Keratinocyte (primary cell): ENCODE measurements around the gene NTN1.
"Not testable (repeated sequence)": the region's sequence is repeated elsewhere in the genome, so short reads cannot be mapped to it uniquely, and the experiment has no call there.

Experiments
- EZH2 ChIP-seq: IDR thresholded peaks from one replicate; pipeline ENCODE4 v1.6.1; 2012; ENCODE audit warnings: inconsistent platforms, mild to moderate bottlenecking, low read length, moderate library complexity
- TF ChIP-seq, protein P1 (sequence below), 3 experiments: IDR thresholded peaks in 1 of 3; conservative IDR thresholded peaks in 1 of 3; optimal IDR thresholded peaks in 1 of 3; 2 replicates in 2 of 3; 3 replicates in 1 of 3; pipeline versions ENCODE3 to v1.5.1; 2011; ENCODE audit warnings: low read length in 3 of 3, mild to moderate bottlenecking in 3 of 3, moderate library complexity in 2 of 3, control low read depth in 1 of 3, inconsistent platforms in 1 of 3; ENCODE audit not compliant: insufficient read depth in 2 of 3; ENCODE audit errors: extremely low read depth in 1 of 3

DNA sequence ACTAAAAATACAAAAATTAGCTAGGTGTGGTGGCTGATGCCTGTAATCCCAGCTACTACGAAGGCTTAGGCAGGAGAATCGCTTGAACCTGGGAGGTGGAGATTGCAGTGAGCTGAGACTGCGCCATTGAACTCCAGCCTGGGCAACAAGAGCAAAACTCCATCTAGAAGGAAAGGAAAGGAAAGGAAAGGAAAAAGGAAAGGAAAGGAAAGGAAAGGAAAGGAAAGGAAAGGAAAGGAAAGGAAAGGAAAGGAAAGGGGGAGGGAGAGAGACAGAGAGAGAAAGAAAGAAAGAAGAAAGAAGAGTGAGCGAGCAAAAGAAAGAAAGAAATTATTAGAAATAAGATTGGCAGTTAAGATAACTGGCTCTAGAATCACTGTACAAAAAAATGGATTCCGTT lies 37.1 kb upstream of the NTN1 start:
- TF ChIP-seq, protein P1, sequence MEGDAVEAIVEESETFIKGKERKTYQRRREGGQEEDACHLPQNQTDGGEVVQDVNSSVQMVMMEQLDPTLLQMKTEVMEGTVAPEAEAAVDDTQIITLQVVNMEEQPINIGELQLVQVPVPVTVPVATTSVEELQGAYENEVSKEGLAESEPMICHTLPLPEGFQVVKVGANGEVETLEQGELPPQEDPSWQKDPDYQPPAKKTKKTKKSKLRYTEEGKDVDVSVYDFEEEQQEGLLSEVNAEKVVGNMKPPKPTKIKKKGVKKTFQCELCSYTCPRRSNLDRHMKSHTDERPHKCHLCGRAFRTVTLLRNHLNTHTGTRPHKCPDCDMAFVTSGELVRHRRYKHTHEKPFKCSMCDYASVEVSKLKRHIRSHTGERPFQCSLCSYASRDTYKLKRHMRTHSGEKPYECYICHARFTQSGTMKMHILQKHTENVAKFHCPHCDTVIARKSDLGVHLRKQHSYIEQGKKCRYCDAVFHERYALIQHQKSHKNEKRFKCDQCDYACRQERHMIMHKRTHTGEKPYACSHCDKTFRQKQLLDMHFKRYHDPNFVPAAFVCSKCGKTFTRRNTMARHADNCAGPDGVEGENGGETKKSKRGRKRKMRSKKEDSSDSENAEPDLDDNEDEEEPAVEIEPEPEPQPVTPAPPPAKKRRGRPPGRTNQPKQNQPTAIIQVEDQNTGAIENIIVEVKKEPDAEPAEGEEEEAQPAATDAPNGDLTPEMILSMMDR (optimal IDR thresholded peaks at IDR 0.05 in 1 of 3, IDR thresholded peaks at IDR 0.05 in 1 of 3, conservative IDR thresholded peaks at IDR 0.05 in 1 of 3; ENCODE audit: extremely low read depth in 1 of 3, insufficient read depth in 2 of 3, low read length in 3 of 3) = not testable (repeated sequence)
- TF ChIP-seq EZH2 = not testable (repeated sequence)
